Lower lobe of right lung (tissue), 2 donors: ENCODE data around the gene CECR2. TPM values are rescaled to one million over a fixed set of nuclear protein-coding genes. Genes with fewer than 3 reads are reported as not detected.

Source experiments
- ATAC-seq, 2 donors: fragments of 200-7000 bp; cut with Tn5 transposase; one replicate each; pipeline ENCODE4 v1.9.1; 2020 to 2022; ENCODE audit warnings: mild to moderate bottlenecking in 2 of 2, moderate library complexity in 2 of 2
- DNase-seq: peaks from one replicate; pipeline ENCODE4 v3.0.0-alpha.2; 2020
- H3K27ac ChIP-seq: fragments of 200-600 bp; one replicate; pipeline ENCODE4 v1.8.0; 2022
- H3K27me3 ChIP-seq: fragments of 200-600 bp; one replicate; pipeline ENCODE4 v1.8.0; 2022; ENCODE audit warnings: low read depth
- H3K36me3 ChIP-seq: fragments of 200-600 bp; one replicate; pipeline ENCODE4 v1.8.0; 2022; ENCODE audit warnings: mild to moderate bottlenecking
- H3K4me1 ChIP-seq: fragments of 200-600 bp; one replicate; pipeline ENCODE4 v1.8.0; 2022
- H3K4me3 ChIP-seq: fragments of 200-600 bp; one replicate; pipeline ENCODE4 v1.8.0; 2022; ENCODE audit warnings: mild to moderate bottlenecking
- H3K9me3 ChIP-seq: fragments of 200-600 bp; one replicate; pipeline ENCODE4 v1.8.0; 2022
- CTCF ChIP-seq: fragments of 200-600 bp; IDR thresholded peaks from one replicate; pipeline ENCODE4 v1.8.0; 2022; ENCODE audit warnings: antibody characterized with exemption, mild to moderate bottlenecking
- intact Hi-C: fragments of 100-400 bp; cut with DNase I; formaldehyde crosslinking; loops from one replicate; pipeline ENCODE4 v1.11.0; 2022
- total RNA-seq: library from RNA; stranded (reverse); fragmentation: NEBNext Ultra II Directional; extraction: Animal tissue kit (Norgen Biotek cat#: 25700); gene quantifications from one replicate; pipeline ENCODE4 v1.2.1, GENCODE V29; 2021
- donor health status: DM: no; HTN: yes; CAD: no; lungs with severe emphysema.

The CECR2 gene
- total RNA-seq, 1 donor from 2014 or later, result 10.9 TPM

- H3K4me1 ChIP-seq, result peaks cover 5% of the 10 kb centered on the region
- ATAC-seq (no peak), DNase-seq (no peak)
- H3K4me3 ChIP-seq, result no peak overlapping the region
- no peaks in the 10 kb centered on the region for H3K36me3 ChIP-seq
- intact Hi-C loops, result no loop called here
- TF ChIP-seq CTCF, result no peak
- no peaks in the 10 kb centered on the region for H3K27me3 ChIP-seq
- H3K27ac ChIP-seq, result no peak overlapping the region
- peaks cover 5% of the 10 kb centered on the region for H3K9me3 ChIP-seq
Observed at GRCh38 chr22:17380359-17381087, 11.3 kb downstream of the CECR2 start.

- ATAC-seq (peak; percentile 60 to 75), DNase-seq (no peak)
Observed at GRCh38 chr22:17381192-17381913, 12.1 kb downstream of the CECR2 start.

DNA sequence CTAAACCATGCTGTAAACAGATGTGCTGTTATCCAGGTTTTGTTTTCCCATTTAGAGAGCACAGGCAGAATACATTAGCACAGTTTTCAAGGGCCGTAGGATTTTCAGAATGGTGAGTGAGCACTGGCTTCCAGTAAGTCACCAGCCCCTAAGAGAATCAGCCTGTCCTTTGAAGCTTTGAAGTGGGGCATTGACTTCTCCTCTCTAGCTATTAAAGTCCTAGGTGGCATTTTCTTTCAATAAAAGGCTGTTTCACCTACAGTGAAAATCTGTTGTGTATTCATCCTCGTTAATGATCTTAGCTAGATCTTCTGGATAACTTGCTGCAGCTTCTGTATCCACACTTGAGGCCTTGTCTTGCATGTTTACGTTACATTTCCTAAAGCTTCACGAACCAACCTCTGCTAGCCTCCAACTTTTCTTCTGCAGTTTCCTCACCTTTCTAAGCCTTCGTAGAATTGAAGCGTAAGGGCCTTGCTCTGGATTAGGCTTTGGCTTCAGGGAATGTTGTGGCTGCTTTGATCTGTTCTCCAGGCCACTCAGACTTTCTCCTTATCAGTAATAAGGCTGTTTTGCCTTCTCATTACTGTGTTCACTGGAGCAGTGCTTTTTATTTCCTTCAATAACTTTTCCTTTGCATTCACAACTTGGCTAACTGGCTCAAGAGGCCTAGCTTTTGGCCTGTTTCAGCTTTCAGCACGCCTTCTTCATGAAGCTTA is 15.5 kb downstream of the CECR2 start:
- H3K36me3 ChIP-seq, result no peaks in the 10 kb centered on the region
- no peaks in the 10 kb centered on the region for H3K4me1 ChIP-seq
- H3K27me3 ChIP-seq, result no peaks in the 10 kb centered on the region
- ATAC-seq (no peak), DNase-seq (no peak)
- H3K4me3 ChIP-seq, result no peak overlapping the region
- TF ChIP-seq CTCF, result no peak
- no peak overlapping the region for H3K27ac ChIP-seq
- peaks cover 5% of the 10 kb centered on the region for H3K9me3 ChIP-seq
- intact Hi-C loops, result no loop called here

More at GRCh38 chr22:17381192-17381913, 12.1 kb downstream of the CECR2 start:
- Histone ChIP-seq H3K27me3 (no peaks in the 10 kb centered on the region), H3K27ac (no peak overlapping the region), H3K4me1 (peaks cover 5% of the 10 kb centered on the region), H3K36me3 (no peaks in the 10 kb centered on the region), H3K4me3 (no peak overlapping the region), H3K9me3 (peaks cover 5% of the 10 kb centered on the region)
- no peak for TF ChIP-seq CTCF
- intact Hi-C loops, result no loop called here

GRCh38 chr22:17387356-17387755 is 18.1 kb downstream of the CECR2 start:
- no peak for TF ChIP-seq CTCF
- Histone ChIP-seq H3K27ac (no peak overlapping the region), H3K27me3 (no peaks in the 10 kb centered on the region), H3K36me3 (no peaks in the 10 kb centered on the region), H3K4me1 (no peaks in the 10 kb centered on the region), H3K4me3 (no peak overlapping the region), H3K9me3 (peaks cover 5% of the 10 kb centered on the region)
- DNase-seq, result no peak
- intact Hi-C loops, result no loop called here
- ATAC-seq, result no peak

GRCh38 chr22:17388235-17388634 is 19.0 kb downstream of the CECR2 start:
- peaks cover 5% of the 10 kb centered on the region for H3K9me3 ChIP-seq
- DNase-seq (no peak), ATAC-seq (no peak)
- no peaks in the 10 kb centered on the region for H3K27me3 ChIP-seq
- H3K4me3 ChIP-seq, result no peak overlapping the region
- H3K4me1 ChIP-seq, result no peaks in the 10 kb centered on the region
- intact Hi-C loops, result no loop called here
- no peaks in the 10 kb centered on the region for H3K36me3 ChIP-seq
- H3K27ac ChIP-seq, result no peak overlapping the region
- TF ChIP-seq CTCF, result no peak
